22Rv1 (cell line): ENCODE measurements around the gene VWA8.

Source experiments
- ZFX ChIP-seq: fragments of 450-650 bp; IDR thresholded peaks from 2 replicates; pipeline ENCODE4 v1.6.1; 2017; ENCODE audit warnings: antibody characterized with exemption, borderline replicate concordance
- TF ChIP-seq, protein P1 (sequence below): fragments of 450-650 bp; IDR thresholded peaks from 2 replicates; pipeline ENCODE4 v1.5.1; 2017; ENCODE audit warnings: mild to moderate bottlenecking

DNA sequence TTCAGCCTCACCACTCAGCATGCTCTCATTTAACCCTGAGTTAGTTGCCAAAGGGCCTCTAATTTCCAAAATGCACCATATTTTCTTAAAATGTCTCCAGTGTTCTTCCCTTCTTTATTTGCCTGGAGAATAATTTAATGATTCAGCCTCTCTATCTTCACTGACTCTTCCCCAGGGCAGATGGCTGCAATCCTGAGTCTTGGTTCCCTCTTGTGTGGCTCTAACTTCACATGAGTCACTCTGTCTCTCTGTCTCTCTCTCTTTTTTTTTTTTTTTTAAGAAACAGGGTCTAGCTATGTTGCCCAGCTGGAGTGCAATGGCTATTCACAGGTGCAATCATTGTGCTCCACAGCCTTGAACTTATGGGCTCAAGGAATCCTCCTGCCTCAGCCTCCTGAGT lies 251.4 kb downstream of the VWA8 start:
- TF ChIP-seq, protein P1, sequence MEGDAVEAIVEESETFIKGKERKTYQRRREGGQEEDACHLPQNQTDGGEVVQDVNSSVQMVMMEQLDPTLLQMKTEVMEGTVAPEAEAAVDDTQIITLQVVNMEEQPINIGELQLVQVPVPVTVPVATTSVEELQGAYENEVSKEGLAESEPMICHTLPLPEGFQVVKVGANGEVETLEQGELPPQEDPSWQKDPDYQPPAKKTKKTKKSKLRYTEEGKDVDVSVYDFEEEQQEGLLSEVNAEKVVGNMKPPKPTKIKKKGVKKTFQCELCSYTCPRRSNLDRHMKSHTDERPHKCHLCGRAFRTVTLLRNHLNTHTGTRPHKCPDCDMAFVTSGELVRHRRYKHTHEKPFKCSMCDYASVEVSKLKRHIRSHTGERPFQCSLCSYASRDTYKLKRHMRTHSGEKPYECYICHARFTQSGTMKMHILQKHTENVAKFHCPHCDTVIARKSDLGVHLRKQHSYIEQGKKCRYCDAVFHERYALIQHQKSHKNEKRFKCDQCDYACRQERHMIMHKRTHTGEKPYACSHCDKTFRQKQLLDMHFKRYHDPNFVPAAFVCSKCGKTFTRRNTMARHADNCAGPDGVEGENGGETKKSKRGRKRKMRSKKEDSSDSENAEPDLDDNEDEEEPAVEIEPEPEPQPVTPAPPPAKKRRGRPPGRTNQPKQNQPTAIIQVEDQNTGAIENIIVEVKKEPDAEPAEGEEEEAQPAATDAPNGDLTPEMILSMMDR = no peak
- TF ChIP-seq ZFX = no peak
